ENCODE data around the gene KCNN1. TPM values are rescaled to one million over a fixed set of nuclear protein-coding genes. Genes with fewer than 3 reads are reported as not detected.

KCNN1 gene
- total and polyA plus RNA-seq, 2 of the 13 experiments (the other 11 are each of a cell fraction or from before 2014, with no cell fraction given) = 0.04 TPM; not detected in 1

DNA sequence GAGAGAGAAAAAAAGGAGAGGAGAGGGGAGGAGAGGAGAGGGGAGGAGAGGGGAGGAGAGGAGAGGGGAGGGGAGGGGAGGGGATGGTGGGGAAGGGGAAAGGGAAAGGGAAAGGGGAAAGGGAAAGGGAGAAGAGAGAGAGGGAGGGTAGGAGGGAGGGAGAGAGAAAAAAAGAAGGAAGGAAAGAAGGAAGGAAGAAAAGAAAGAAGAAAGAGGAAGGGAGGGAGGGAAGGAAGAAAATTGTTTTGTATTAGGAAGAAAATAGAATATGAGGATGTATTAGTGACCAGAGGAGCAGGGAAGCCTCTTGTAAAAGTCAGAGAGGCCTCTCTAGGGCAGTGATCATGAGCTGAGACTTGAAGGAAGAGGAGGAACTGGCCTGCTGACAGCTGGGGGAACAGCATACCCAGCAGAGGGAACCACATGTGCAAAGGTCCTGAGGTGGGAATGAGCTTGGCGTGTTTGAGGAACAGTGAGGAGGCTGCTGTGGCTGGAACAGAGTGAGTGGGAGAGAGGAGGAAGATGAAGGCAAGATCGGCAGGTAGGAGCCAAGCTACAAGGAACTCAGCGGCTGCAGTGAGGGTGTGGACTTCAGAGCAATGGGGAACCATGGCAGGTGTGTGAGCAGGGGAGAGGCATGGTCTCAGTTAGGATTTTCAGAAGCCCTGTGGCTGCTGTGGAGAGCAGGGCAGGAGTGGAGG, 9.6 kb upstream of the KCNN1 start:
- H3K27me3 ChIP-seq (ENCODE audit: control insufficient read depth in 1 of 2, insufficient read depth in 2 of 2, low read length in 2 of 2) = peaks cover 15 to 29% of the 10 kb centered on the region in 2 experiments; a peak in 4 of 5 replicates
- H4K20me1 ChIP-seq (ENCODE audit: insufficient read depth, low read length) = no peaks in the 10 kb centered on the region
- H3K27ac ChIP-seq (ENCODE audit: extremely low read length, insufficient read depth, low read length) = no peak overlapping the region
- H3K4me2 ChIP-seq (ENCODE audit: low read depth, low read length) = no peak overlapping the region
- FAIRE-seq (no peak), DNase-seq (ENCODE audit: low spot score) (no peak), ATAC-seq (no peak)
- ChIA-PET CTCF (ENCODE audit: low intra/inter-chr PET ratio, low total read pairs) (no interaction called here), POLR2A (no interaction called here)
- H3K4me1 ChIP-seq (ENCODE audit: insufficient read depth, low read length) = peaks cover 17% of the 10 kb centered on the region
- in situ Hi-C loops (cut with HindIII; ENCODE audit: extremely low pct_ligation_motif_present, low pct_unique_long_range_greater_than_20kb) = no loop called here
- H2AFZ ChIP-seq (ENCODE audit: low read length) = no peak overlapping the region
- no peak overlapping the region for H3K4me3 ChIP-seq (replicated peaks in 1 of 3; ENCODE audit: insufficient read depth in 1 of 3, low read depth in 2 of 3, low read length in 3 of 3)
- intact Hi-C loops (cut with micrococcal nuclease; ENCODE audit: unreplicated experiment) = no loop called here
- no peak overlapping the region for H3K9ac ChIP-seq (ENCODE audit: insufficient read depth, low read depth, low read length)
- TF ChIP-seq, protein P1, sequence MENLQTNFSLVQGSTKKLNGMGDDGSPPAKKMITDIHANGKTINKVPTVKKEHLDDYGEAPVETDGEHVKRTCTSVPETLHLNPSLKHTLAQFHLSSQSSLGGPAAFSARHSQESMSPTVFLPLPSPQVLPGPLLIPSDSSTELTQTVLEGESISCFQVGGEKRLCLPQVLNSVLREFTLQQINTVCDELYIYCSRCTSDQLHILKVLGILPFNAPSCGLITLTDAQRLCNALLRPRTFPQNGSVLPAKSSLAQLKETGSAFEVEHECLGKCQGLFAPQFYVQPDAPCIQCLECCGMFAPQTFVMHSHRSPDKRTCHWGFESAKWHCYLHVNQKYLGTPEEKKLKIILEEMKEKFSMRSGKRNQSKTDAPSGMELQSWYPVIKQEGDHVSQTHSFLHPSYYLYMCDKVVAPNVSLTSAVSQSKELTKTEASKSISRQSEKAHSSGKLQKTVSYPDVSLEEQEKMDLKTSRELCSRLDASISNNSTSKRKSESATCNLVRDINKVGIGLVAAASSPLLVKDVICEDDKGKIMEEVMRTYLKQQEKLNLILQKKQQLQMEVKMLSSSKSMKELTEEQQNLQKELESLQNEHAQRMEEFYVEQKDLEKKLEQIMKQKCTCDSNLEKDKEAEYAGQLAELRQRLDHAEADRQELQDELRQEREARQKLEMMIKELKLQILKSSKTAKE (CRISPR knock-in tag; IDR thresholded peaks at IDR 0.05; ENCODE audit: borderline replicate concordance) = no peak
- TF ChIP-seq, protein P2, sequence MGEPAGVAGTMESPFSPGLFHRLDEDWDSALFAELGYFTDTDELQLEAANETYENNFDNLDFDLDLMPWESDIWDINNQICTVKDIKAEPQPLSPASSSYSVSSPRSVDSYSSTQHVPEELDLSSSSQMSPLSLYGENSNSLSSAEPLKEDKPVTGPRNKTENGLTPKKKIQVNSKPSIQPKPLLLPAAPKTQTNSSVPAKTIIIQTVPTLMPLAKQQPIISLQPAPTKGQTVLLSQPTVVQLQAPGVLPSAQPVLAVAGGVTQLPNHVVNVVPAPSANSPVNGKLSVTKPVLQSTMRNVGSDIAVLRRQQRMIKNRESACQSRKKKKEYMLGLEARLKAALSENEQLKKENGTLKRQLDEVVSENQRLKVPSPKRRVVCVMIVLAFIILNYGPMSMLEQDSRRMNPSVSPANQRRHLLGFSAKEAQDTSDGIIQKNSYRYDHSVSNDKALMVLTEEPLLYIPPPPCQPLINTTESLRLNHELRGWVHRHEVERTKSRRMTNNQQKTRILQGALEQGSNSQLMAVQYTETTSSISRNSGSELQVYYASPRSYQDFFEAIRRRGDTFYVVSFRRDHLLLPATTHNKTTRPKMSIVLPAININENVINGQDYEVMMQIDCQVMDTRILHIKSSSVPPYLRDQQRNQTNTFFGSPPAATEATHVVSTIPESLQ (CRISPR knock-in tag; conservative IDR thresholded peaks at IDR 0.05) = no peak
- no peak for TF ChIP-seq KLF15 (CRISPR knock-in tag; IDR thresholded peaks at IDR 0.05; ENCODE audit: borderline replicate concordance)
- TF ChIP-seq RNF2 (conservative IDR thresholded peaks at IDR 0.05; ENCODE audit: low read depth) = no peak
- TF ChIP-seq ZNF841 (CRISPR knock-in tag; IDR thresholded peaks at IDR 0.05; ENCODE audit: borderline replicate concordance) = no peak
- BruUV-seq (replicated peaks) = no TSS peak
- no peaks in the 10 kb centered on the region for H3K9me3 ChIP-seq (ENCODE audit: low read length)
- 42% methylated on average over 3 of the region's 3 CpGs for WGBS (ENCODE audit: low lambda C conversion rate)
- H3K36me3 ChIP-seq (replicated peaks in 1 of 2; ENCODE audit: control insufficient read depth in 1 of 2, insufficient read depth in 2 of 2, low read length in 2 of 2) = no peaks in the 10 kb centered on the region
- H3K79me2 ChIP-seq (ENCODE audit: insufficient read depth, low read length) = no peaks in the 10 kb centered on the region
